ENCODE results near the gene PAOX. TPM values are rescaled to one million over a fixed set of nuclear protein-coding genes. Genes with fewer than 3 reads are reported as not detected.
A peak's percentile ranks its signal among the peaks of the same experiment; 100 is the strongest.

Gene PAOX
- 0.83 and 1.0 TPM in 2 replicates for total RNA-seq (2014; rRNA removed; shearing (Covaris generic))
- 0.63 and 0.82 TPM in 2 replicates for polyA plus RNA-seq (2015; cell fraction: cytosol; rRNA removed)
- 0.33 and 2.0 TPM in 2 replicates for polyA plus RNA-seq (2015; cell fraction: nucleus; rRNA removed)

DNA sequence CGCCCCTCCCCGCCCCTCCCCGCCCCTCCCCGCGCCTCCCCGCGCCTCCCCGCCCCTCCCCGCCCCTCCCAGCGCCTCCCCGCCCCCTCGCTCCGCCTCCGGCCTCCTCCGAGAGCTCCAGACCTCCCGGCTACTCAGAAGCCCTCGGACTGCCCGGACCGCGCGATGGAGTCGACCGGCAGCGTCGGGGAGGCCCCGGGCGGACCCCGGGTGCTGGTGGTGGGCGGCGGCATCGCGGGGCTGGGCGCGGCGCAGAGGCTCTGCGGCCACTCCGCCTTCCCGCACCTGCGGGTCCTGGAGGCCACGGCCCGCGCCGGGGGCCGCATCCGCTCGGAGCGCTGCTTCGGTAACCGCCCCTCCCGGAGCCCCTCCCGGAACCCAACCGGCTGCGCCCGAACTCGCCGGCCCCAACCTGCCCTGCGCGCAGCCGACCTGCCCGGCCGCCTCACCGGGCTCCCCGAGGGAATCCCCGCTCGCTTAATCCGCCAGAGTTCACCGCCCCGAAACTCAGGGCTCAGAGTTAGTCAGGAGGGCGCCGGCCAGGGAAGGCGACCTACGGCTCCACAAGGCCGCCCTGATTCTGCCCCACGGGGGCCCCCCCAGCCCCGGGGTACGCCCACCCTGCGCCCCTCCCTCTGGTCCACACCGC is at the start of gene PAOX:
Gene PAOX, plus strand, starts transcription at position 111 of the 649 bp plus-strand sequence. Its CDS starts 55 bp downstream, at position 166.
- in situ Hi-C loops (cut with HindIII; ENCODE audit: low pct_unique_long_range_greater_than_20kb, low sequenced_read_pairs): no loop called here
- peak; percentile 18 for DNase-seq (ENCODE audit: low read depth, low spot score)

DNA sequence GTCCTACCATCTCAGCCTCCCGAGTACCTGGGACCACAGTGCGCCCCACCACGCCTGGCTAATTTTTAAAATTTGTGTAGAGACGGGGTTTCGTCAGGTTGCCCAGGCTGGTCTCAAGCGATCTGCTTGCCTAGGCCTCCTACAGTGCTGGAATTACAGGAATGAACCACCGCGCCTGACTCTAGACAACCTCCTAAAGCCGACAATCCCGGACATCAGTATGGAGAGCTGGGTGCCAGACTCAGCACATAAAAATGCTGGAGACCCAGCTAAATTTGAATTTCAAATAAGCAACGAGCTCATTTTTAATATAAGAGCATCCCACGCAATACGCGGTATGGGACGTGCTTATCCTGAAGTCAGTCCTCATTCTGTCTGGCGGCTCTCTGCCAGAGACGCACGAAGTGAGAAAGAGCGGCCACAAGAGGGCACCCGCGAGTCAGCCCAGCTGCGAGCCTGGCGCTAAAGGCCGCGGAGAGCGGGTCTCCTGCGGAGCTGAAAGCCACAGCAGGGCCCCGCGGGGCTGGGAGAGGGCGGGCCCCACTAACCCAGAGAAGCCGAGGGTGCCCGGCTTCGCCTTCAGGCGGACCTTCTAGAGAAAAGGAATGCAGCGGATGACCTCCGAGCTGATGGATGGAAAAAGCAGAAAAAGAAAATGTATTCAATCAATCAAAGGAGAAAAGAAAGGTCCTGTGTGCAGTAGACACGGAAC is 49.4 kb upstream of the PAOX start:
- in situ Hi-C loops (cut with HindIII; ENCODE audit: low pct_unique_long_range_greater_than_20kb, low sequenced_read_pairs): no loop called here
- DNase-seq (ENCODE audit: low read depth, low spot score): peak; percentile 80

DNA sequence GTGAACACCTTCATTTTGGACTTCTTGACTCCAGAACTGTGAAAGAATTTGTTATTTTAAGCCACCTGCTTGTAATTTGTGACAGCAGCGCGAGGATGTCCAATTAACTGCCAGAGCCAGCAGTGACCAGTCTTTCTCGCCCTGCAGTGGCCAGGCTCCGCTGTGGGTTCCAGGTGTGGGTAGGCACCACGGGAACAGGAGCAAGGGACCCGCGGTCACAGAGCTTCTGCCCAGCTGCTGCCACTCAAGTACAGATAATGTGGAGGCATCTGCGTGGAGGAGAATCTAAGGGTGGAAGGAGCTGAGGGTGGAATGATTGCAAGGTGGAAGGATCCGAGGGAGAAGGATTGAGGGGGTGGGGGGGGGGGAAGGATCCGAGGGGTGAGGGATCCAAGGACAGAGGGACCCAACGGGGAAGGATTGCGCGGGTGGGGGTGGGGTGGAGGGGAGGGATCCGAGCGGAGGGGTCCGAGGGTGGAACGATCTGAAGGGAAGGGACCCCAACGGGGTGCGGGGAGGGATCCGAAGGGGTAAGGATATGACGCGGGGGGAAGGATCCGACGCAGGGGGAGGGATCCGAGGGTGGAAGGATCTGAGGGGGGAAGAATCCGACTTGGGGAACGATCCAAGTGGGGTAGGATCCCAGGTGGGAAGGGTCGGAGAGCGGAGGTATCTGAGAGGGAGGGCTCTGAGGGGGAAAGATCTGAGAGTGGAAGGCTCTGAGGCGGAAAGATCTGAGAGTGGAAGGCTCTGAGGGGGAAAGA is 45.9 kb upstream of the PAOX start:
- no peak for DNase-seq (ENCODE audit: low read depth, low spot score)
- in situ Hi-C loops (cut with HindIII; ENCODE audit: low pct_unique_long_range_greater_than_20kb, low sequenced_read_pairs): no loop called here

DNA sequence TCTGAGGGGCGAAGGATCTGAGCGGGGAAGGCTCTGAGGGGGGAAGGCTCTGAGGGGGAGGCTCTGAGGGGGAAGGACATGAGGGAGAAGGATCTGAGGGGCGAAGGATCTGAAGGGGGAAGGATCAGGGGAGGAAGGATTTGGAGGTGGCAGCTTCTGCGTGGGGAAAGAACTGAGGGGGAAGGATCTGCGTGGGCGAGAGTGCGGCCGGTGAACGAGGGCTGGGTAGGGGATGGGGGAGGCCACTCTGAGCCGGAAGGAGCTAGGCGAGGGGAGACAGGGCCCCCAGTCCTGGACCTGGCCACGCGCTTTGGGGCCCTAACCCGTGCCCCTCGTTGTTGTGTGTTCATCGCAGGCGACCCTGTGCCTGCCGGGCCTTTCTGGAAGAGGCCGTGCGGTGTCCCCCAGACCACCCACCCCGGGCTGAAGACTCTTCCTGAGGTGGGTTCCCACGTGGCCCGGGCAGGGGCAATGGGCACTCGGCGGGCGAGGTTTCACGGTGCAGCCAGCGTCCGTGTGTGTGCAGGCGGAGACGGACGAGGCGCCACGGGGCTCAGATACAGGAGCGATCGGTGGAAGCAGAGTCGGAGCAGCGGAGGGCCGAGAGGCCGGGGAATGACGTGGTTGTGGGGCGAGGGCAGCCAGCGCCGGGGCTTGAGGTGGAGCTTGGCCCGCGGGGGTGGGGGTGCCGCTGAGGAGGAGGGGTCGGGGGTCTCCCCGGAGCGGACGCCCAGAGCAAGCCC is 44.4 kb upstream of the PAOX start:
- DNase-seq (ENCODE audit: low read depth, low spot score): no peak
- in situ Hi-C loops (cut with HindIII; ENCODE audit: low pct_unique_long_range_greater_than_20kb, low sequenced_read_pairs): no loop called here

DNA sequence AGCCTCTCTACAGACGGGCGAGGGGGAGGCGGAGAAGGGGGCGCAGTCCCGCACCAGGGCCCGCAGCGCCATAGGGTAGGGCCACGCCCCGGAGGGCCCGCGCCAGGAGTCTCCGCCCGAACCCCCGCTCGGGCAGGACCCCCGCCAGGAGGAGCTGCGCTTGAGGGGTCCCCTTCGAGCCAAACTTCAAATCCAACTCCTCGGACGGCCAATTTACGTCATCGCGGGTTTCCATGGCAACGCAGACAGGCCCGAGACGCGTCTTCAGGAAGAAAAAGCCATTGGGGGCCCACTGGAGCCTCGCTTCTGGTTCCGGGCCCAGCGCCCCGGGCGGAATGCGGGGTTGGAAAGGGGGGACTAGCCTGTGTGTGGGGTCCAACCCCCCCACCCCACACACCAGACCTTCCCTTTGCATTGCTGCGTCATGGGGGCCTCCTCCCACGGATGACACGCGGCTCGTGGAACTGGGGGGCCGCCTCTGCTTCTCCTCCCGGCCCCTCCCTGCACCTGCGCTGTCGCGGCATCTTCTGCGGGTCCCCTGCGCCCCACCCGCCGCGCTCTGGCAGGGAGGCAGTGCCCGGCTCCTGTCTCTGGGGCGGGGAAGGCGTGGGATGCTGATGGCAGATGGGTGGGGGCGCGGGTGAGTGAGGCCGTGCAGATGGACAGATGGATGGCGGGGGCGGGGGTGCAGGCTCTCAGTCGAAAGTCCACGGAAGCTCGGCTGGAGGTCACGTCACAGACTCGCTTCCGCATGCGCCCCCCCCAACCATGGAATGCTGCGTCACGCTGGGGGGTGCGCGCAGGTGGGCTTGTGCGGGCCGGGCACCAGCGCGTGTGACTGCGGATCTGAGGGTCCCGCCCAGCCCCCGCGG is 43.6 kb upstream of the PAOX start:
- DNase-seq (ENCODE audit: low read depth, low spot score): peak; percentile 43
- in situ Hi-C loops (cut with HindIII; ENCODE audit: low pct_unique_long_range_greater_than_20kb, low sequenced_read_pairs): no loop called here

DNA sequence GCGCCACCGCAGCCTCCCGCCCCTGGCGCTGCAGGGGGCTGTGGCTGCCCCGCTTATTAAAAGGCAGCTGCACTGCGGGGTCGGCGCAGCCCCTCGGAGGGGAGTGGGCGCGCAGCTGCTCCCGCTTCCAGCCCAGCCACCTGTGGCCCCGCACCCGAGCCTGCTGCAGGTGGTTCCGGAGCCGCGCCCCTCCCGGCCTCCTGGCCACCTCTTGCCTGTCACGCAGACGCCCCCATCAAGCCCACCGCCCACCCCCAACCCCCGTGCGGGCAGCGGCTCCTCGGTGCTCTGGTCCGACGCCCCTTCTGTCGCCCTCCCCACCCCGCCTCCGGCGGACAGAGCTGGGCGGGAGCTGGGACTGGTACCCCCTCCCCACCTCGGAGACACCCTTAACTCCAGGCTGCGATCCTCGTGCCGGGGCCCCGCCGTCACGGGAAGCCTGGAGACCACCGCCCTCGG is 42.9 kb upstream of the PAOX start:
- in situ Hi-C loops (cut with HindIII; ENCODE audit: low pct_unique_long_range_greater_than_20kb, low sequenced_read_pairs): no loop called here

DNA sequence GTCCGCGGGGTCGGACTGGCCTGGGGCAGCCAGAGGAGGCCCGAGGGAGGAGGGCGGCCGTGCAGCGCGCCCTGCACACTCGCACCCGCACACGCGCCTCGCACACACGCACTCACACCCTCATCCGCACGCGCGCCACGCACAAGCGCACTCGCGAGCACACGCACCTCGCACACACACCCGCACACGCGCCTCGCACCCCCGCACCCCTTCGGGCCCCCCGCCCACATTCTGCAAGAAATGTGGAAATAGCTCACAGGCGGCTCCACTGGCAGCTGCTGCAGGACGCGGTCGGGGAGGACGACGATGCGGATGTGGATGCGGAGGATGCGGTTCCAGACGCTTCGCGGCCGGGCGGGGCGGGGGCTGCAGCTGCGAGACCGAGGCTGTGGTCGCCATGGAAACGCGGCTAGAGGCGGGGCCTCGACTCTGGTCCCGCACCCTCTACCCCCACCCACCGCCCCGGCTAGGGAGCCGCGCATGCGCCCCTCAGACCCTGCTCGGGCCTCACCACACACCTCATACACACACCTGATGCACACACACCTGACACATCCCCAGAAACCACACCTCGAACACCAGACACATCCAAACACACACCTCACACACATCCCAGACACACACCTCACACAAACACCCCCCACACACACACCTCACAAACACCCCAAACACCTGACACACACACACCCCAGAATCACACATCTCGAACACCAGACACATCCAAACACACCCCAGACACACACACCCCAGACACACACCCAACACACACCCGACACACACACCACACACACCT is 42.3 kb upstream of the PAOX start, which contains the start of gene CALY:
Gene CALY, minus strand, starts transcription at position 320 of the 793 bp plus-strand sequence. CDS start 7,907 bp downstream, outside the sequence.
- DNase-seq (ENCODE audit: low read depth, low spot score): peak; percentile 24
- in situ Hi-C loops (cut with HindIII; ENCODE audit: low pct_unique_long_range_greater_than_20kb, low sequenced_read_pairs): no loop called here

More for the DNA sequence above, 42.9 kb upstream of the PAOX start:
- DNase-seq (ENCODE audit: low read depth, low spot score): no peak

DNA sequence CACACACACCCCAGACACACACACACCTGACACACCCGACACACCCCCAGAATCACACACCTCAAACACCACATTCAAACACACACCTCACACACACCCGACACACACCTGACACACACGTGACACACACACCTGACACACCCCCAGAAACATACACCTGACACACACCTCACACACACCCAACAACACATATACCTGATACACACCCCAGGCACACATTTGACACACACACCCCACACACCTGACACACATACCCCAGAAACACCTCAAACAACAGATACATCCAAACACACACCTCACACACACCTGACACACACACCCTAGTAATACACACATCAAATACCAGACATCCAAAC is 41.7 kb upstream of the PAOX start:
- no peak for DNase-seq (ENCODE audit: low read depth, low spot score)
- in situ Hi-C loops (cut with HindIII; ENCODE audit: low pct_unique_long_range_greater_than_20kb, low sequenced_read_pairs): no loop called here

DNA sequence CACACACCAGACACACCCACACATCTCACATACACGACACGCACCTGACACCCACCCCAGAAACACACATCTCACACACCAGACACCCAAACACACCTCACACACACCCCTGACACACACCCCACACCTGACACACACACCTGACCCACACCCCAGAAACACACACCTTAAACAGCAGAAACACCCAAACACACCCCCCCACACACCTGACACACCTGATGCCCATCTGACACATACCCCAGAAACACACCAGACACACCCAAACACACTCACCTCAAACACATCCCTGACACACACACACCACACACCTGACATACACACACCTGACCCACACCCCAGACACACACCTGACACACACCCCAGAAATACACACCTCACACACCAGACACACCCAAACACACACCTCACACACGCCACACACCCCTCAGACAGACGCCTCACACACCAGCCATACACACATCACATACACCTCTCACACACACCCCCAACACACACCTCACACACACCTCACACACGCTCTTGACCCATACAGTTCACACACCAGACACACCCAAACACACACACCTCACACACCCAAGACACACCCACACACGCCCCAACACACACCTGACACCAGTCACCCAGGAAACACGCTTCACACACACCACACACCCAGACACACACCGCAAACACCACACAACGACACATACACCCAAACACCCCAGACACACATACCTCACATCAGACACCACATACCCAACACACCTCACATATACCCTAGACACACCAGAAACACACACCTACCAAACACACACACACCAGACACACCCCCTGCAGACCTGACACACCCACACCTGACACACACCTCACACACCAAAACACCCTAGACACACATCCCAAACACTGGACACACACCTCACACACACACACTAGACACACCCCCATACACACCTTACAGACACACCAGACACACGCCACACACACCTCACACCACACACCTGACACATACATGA is 40.7 kb upstream of the PAOX start:
- in situ Hi-C loops (cut with HindIII; ENCODE audit: low pct_unique_long_range_greater_than_20kb, low sequenced_read_pairs): no loop called here
- DNase-seq (ENCODE audit: low read depth, low spot score): no peak

DNA sequence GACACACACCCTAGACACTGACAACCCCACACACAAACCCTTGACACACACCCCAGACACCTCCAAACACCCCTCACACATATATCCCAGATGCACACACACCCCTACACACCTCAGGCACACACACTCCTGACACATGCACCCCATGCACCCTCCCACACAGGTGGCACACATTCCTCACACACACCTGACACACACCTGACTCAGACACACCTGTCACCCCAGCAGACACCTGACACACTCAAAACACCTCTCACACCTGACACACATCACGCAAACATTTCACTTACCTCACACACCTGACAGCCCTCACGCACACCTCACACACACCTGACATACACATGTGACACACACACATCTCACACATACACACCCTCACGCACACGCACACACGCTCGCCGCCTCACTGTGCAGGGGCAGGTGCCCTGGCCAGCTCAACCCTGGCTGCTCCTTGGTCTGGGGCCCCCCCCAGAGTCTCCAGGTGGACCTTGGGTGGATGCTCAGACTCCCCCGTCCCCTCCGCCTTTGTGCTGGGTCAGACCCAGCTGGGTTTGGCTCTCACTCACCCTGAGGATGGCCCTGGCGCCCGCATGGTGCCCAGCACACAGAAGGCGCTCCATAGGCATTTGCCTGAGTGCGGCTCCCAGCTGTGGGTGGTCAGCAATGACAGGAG is 39.2 kb upstream of the PAOX start:
- no peak for DNase-seq (ENCODE audit: low read depth, low spot score)
- in situ Hi-C loops (cut with HindIII; ENCODE audit: low pct_unique_long_range_greater_than_20kb, low sequenced_read_pairs): no loop called here

DNA sequence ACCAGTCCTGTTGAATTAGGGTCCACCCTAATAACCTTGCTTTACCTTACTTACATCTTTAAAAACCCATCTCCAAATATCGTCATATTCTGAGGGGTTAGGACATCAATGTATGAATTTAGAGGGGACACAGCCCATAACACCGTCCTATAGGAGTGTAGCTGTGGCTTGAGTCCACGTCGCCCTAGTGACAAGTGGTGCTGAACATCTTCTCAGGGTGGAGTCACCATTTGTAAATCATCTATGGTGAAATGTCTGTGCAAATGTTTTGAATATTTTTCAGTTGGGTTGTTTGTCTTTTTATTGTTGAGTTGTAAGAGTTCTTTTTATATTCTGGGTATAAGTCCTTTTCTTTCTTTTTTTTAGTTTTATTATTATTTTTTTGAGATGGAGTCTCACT is 37.1 kb upstream of the PAOX start:
- in situ Hi-C loops (cut with HindIII; ENCODE audit: low pct_unique_long_range_greater_than_20kb, low sequenced_read_pairs): no loop called here

DNA sequence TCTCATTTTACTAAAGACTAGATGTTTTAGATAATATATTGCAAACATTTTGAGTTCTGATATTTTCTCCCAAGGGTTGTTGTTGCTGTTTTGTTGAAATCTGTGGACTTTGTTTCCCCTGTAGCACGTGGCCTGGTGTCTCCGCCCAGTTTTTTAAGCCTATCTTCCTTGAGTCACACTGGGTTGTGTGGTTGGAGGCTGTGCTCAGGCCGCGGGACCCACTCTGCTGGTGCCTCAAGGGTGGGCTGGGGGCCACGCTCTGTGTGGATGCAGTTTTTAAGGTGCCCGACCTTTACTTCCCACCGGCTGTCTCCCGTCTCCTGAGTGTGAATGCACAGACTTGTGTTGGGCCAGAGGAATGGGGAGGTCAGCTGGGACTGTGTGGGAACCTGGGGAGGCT is 36.1 kb upstream of the PAOX start:
- DNase-seq (ENCODE audit: low read depth, low spot score): no peak
- in situ Hi-C loops (cut with HindIII; ENCODE audit: low pct_unique_long_range_greater_than_20kb, low sequenced_read_pairs): no loop called here

More for the DNA sequence above, 37.1 kb upstream of the PAOX start:
- no peak for DNase-seq (ENCODE audit: low read depth, low spot score)

DNA sequence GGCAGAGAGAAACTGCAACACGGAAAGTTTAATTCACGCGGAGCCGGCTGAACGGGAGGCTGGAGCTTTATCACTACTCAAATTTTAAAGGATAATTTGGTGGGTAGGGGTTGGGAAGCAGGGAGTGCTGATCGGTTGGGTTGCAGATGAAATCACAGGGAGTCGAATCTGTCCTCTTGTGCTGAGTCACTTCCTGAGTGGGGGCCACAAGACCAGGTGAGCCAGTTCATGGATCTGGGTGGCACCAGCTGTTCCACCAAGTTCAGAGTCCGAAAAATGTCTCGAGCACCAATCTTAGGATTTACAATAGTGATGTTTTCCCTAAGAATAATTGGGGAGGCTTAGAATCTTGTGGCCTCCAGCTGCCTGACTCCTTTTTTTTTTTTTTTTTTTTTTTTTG is 35.5 kb upstream of the PAOX start:
- in situ Hi-C loops (cut with HindIII; ENCODE audit: low pct_unique_long_range_greater_than_20kb, low sequenced_read_pairs): no loop called here
- no peak for DNase-seq (ENCODE audit: low read depth, low spot score)

DNA sequence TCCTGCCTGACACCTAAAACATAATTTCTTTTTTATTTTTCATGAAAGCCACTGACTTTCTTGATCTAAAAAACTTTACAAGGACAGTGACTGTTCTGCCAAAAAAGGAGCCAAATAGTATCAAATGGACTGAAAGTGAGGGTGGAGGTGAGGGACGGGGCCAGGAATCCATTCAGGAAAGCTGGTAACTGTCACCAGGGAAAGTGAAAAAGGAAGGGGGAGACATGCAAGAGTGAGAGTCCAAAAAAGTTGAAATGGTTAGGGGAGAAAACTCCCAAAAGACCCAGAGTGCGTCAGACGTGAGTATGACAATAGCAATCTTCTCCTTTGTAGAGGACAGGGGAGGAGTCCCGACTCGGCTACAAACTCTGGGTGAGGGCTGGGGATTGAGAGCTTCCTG is 34.8 kb upstream of the PAOX start:
- in situ Hi-C loops (cut with HindIII; ENCODE audit: low pct_unique_long_range_greater_than_20kb, low sequenced_read_pairs): no loop called here
- no peak for DNase-seq (ENCODE audit: low read depth, low spot score)
